HG03342 (cell line): Measurements from ENCODE around the gene CLSTN2.

Experiments
- ATAC-seq: cut with Tn5 transposase; IDR thresholded peaks from one replicate; pipeline ENCODE4 v1.9.1; 2021; ENCODE audit warnings: mild to moderate bottlenecking, moderate library complexity; ENCODE audit not compliant: unreplicated experiment

The CLSTN2 gene

DNA sequence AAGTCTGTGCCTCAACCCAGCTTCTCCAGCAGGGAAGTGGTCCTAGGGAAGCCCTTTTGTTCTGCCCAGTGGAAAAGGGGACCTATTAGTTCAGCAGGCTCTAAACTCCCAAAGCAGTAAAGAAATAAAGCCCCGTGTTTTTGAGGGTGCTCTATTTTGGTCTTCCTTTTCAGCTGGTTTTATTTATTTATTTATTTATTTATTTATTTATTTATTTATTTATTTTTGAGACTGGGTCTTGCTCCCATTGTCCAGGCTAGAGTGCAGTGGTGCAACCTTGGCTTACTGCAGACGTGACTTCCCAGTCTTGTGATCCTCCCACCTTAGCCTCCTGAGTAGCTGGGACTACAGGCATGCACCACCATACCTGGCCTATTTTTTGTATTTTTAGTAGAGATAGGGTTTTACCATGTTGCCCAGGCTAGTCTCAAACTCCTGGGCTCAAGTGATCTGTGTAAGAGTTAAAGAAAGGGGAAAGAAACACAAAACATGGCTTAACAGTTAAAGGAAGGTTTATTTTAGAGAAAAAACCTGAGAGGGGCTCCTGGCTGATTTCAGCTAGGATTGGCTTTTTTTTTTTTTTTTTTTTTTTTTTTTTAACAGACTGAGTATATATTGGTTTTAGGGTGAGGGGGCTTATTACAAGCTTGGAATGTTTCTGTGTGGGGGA lies 154.6 kb downstream of the CLSTN2 start:
- no peak for ATAC-seq

DNA sequence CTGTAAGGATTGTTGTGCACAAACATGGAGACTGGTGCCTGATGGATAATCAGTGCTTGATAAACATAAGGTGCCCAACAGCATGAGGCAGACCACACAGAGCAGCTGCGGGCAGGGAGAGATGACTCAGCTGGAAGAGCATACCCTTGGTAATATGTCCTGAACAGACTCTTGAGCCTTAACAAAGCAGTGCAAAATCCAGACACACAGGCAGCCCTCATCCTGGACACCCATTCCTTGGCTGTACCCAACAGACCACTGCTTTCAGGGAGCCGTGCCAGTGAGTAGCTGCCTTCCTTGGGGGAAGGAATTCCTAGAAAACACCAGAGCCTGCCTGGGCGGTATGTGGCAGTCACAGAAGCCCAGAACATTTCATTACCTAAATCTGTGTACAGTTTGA lies 156.2 kb downstream of the CLSTN2 start:
- ATAC-seq = no peak

DNA sequence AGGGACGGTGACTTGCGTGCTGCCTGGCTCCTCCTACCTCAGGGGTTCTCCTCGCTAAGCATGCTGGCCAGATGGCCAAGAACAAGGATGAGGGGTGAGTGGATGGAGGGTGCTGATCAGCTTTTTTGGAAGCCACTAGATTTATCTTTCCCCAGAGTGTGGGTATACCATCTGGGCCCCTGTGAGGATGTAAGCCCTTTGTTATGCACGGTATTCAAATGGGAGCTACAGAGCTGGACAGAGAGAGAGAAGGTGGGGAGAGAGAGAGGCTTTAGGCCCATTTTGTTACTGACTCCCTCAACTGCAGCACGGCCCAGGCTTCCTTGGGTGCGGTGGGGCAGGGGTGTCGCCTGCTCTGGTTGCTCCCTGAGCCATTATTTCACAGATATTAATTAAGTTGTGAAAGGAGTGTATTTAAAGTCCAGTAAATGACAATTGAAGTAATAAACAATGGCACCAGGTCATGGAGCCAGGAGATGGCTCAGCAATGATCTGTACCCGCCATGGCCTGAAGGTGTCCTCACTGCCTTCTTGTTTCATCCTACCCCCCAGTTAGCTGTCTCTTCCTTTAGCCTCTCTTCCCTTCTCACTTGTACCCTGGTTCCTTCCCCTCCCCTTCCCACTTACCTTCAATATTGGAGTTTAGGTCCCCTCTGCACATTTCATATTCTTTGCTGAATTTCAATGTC lies 158.0 kb downstream of the CLSTN2 start:
- ATAC-seq = no peak

DNA sequence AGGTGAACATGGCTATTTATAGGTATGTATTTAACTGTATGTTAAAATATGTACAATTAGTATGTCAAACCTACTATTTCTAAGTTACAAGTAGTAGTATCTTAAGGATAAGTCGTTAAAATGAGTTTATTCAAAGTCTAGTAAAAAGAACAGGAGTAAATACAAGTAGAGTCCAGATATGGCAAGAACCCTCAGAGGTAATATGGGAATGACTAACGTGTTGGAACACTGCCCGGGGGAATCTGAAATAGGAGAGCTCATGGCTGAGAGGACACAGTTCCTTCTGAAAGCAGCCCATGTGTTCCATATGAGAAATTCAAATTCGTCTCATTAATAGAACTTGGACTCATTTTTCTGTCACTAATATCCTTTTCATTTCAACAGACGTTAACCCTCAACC lies 158.8 kb downstream of the CLSTN2 start:
- no peak for ATAC-seq

DNA sequence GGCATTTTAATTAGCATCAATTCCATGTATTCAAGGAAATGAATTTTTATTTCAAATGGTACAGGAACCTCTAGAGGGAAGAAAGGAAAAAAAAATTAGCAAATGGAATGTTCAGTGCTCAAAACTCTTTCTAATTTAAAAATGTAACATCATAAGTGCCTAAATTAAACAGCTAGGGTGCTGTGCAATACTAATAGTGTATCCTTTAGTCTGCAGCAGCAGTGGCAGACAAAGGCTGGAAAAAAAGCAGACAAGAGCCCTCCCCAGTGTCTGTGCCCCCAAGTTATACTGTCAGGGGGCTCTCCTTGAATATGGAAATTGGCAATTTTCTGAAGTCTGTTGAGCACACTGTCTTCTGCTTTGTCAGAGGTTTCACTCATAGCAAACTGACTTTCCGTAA lies 159.5 kb downstream of the CLSTN2 start:
- ATAC-seq = no peak

DNA sequence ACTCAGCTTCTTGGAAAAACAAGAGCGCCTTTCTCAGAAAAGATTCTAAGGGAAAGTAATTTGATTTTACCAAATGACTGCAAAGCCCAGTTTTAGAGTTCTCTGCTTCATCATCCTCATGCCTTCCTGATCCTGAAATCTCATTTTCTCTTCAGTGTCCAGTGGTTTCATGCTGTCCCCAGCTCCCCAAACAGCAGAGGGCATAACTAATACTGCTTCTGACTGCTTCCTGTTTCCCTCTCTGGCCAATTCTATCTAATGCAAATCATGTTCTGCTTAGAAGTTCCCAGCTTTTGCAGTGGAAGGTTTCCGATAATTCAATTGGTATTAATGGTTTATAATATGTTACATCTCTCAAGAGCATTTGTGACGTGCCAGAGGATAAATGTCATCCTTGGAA lies 161.1 kb downstream of the CLSTN2 start:
- ATAC-seq = no peak

DNA sequence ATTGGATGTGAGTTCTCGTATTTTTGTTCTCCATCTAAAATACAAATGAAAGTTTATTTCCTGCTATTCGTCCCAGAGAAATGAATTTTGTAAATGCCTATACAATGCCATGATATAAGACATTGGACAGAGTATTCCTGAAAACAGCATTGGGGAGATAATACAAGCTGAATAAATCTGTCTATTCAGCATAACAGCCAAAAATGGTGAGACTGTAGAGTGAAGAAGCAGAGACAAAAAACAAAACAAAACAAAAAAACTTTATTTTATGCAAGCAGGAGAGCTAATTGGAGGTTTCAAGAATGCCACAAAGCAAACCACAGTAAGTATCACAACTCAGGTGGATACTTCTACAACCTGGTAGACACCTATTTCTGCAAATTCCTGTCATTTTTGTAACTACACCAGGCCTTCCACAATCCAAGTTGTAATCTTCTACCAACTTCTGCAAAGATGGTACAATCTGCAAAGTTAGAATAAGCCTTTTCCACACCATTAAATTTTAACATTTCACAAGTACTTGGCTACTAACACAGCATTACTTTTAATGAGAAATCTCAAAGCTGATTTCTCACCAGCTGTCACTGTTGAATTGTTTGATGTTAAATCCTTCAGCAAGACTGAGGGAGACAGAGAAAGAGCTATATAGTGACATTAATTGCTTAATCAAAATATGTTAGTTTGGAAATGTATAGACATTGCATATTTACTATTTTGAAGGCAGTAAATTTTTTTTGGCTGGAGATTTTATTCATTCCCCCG lies 163.1 kb downstream of the CLSTN2 start:
- ATAC-seq = no peak

DNA sequence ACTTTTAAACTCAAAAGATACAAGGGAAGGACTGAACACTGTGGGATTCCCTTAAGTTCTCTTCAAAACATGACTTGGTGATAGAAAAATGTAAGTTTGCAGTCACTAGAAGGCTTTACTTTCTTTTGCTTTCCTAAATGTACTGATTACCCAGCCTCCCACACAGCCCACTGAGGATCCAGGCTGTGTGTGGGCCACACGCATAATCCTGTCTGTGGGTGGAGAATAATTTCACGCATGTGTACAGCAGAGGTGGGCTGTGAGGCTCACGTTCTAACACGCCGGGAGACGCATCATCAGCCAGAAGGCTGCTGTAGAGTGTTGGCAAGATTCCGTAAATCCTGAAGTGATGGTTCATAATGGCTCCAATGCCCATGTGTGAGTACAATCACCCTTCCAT lies 165.5 kb downstream of the CLSTN2 start:
- no peak for ATAC-seq

DNA sequence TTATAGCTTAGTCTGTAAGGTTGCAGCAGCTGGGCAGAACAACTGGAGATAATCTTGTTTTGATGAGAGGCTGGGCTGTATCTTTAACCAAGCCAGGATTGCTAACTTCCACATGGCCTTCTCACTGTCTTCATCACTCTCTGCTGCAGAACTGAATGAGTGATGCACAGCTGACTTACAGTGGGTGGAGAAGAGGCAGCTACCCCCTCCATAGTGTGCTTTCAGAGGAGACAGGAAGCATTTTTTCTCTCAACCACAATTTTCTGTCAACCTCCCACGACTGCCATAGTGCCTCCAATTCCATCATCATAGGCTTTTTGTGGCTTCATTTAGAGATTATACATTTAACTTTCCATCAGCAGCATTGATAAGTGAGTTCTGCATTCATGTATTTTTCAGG lies 168.2 kb downstream of the CLSTN2 start:
- no peak for ATAC-seq

DNA sequence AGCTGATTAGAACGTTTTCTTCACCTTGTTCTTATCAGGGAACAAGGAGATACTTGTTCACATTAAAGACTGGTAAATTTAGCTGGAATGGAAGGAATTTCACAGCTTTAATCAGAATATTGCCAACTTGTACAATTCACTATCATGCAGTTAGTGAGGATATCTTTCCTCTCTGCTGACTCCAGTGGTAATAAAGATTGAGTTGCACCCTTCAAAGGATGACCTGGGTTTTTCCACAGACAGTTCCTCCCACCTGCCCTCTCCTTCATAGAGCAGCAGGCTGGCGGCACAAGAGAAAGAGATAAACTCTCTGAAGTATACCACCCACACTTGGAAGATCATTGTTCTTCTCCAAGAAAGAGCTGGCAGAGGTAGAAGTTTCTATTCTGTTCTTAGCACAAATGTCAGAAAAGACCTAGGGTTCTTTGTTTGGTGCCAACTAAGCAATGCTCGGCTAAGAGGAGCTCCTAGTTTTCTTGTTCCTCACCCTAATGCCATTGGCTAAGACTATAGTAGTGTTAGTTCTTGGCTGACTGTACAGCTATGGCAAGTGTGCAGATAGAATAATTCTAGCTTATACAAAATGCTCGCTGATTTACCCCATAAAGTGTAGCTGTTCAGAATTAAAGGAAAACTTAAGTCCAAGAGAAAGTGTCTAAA lies 169.1 kb downstream of the CLSTN2 start:
- no peak for ATAC-seq

DNA sequence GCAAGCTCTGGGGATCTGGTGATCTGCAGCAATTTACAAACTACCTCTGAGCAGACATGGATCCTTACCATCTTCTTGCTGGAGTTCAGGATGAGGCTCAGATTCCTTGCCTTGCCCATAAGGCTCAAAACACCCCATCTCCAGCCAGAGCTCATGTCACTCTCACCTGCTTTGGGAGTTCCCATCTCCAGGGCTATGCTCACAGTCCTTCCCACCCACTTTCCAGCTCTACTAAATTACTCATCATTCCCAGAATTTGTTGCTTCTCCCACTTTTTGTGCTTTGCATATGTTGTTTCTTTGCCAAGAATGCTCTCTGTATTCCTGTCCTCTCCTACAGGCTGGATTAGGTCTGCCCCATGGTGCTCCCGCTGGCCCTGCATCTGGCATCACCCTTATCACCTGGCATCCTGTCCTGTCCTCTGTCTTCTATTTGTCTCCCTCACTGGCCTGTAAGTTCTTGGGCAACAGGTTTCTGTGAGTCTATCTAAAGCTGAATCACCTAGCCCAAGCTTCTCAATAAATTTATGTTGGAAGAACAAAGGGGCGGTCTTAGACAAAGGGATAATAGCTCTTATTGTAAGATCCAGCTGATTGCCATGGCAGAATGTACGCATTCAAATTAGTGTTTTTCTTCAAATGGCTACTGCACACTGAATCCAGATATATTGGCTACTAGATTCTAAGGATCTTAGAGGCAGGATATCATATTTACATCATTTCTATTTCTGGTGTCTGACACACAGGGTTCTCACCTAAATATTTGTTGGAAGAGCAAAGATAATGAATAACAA lies 179.2 kb downstream of the CLSTN2 start:
- ATAC-seq = no peak

DNA sequence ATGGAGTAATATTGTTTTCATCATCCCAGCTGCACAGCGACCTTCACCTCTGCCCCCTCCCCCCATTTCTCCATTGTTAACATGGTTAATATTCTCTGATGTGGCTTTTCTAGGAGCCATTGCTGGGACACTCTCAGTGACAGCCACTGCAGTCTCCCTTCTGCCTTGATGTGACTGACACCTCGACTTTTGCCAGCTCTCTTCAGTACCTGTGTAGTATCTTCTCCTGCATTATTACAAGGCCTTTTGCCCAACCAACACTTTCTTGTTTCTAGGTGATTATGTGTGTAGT lies 179.8 kb downstream of the CLSTN2 start:
- ATAC-seq = no peak

DNA sequence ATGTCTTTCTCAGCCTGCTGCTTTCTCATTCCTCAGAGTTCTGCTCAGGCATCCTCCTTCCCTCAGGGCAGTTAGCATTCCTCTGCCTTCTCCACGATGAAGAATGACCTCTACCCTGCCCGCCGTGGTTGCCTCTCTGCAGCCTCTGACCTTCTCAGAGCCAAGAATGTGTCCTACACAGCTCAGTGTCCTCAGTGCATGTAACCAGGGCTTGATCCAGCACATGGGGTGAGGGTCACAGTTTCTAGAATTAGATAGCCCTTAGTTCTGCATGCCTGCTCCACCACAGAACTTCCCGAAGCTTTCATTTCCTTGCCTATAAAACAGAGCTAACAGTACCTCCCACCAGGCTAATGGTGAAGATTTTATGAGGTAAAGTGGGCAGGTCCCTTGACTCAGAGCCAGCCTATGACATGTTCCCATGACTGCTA lies 182.1 kb downstream of the CLSTN2 start:
- ATAC-seq = no peak

DNA sequence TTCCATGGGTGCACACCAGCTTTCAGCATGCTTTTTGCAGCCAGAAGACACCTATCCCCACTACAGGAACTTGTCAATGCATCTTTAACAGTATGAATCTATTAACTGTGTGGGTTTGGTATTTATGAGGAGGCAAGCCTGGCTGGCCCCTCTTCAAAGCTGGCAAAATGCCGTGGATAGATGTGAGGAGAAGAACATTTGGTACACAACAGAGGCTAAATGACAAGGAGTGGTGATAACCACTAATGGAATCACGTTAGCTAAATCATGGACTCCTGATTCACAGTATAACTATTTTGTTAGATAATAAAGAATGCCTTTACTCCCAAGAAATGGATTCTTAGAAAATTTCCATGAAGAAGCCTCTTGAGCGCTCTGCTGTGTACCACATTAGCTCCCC lies 187.2 kb downstream of the CLSTN2 start:
- ATAC-seq = no peak

DNA sequence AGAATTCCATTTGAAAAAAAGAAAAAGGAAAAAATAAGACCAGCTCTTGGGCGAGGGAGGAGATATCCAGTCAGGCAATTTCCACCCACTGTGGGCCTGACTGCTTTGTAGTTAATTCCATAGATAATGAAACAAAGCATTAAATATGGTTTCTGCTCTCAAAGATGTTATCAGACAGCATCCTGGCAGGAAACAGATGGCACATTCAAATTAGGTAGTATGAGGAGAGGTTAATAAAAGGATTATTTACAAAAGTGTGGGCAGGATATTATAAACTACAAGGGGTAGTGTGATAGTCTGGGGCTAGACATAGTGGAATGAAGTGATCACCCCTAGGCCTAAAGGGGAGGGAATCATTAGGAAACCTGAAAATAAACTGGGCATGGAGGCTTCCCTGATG lies 193.2 kb downstream of the CLSTN2 start:
- no peak for ATAC-seq

DNA sequence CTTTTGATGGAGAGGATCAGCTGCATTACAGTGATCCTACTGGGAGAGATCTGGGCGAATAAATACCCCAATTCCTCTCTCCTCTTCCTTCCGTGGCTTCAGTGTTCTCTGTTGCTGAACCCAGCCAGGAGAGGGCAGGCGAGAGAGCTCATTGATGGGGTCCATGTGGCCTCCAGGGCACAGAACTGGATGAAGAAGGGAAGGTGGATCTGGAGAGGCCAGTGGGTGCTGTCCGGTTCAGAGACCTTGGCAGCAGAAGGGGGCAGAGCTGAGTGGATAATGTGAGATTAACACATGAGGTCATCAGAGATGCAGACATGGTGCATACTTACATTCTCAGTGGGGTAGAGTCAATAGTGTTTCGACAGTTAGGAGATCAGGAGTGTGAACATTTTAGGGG lies 193.6 kb downstream of the CLSTN2 start:
- ATAC-seq = no peak

DNA sequence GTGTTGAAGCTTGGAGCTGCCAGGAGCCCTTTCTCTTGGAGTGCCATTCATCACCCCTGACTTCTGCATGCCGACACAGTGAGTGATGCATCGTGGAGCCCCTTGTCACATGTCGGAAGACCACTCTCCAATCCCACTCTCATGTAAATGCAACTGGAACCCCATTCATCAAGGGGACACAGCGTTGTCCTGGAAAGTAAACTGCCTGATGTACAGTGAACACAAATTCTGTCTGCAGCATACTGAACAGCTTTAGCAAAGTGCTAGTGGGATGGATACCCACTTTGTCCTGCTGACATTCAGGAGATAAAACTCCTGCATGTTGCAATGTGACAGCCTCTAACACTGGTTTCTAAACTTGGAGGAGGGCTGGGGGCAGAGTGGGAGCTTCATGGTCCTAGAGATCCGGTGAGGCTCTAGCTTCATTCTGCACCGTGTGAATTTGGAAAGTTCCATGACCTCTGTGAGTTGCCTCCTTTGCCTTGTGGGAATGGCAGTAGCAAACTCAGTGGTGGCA lies 194.8 kb downstream of the CLSTN2 start:
- no peak for ATAC-seq

DNA sequence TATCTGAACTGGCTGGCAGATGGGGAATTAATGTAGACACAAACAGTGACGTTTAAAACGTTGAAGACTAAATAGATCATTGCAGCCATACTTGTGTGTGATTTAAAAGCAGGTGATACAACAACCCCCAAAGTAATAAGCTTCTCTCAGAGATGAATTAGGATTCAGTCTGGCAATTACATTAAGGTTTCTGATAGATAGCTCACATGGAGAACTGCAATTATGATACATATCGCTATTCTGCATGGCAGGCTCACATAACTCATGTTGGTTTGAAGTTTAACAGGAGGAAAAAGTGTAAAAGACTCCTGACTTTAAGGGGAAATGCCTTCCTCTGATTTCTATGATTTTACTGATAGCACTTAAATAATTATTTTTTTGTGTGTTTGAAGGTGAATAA lies 196.9 kb downstream of the CLSTN2 start:
- ATAC-seq = no peak

DNA sequence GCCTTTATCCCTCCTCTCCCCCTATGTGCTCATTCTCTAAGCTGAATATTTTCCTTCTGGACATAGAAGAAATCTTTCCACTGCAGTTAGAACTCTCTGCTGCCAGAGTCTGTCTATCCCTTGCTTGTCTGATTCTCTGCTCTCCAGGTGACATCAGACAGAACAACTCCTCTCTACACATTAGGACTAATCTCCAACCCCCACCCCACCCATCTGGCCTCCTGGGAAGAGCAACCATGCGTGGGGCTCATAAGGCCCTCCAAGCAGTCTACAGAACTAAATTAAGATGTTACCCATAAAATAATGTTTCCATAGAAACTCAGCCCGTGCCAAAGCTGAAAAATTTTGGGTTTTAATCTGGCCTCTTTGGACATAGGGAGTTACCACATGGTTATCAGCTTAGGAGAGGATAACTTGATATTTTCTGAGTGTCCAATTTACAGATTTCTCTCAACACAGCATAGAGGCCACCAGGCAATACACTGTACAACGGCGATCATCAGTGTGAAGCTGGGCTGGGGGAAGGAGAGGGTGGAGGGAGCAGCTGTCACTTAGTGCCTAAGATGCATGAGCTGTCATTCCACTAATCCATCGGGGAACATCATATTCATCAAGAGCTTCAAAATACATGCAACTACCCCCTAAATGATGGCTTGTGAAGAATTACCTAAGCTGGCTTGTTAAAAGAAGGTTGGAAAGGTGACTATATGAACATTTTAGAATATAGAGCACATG lies 199.4 kb downstream of the CLSTN2 start:
- ATAC-seq = no peak

DNA sequence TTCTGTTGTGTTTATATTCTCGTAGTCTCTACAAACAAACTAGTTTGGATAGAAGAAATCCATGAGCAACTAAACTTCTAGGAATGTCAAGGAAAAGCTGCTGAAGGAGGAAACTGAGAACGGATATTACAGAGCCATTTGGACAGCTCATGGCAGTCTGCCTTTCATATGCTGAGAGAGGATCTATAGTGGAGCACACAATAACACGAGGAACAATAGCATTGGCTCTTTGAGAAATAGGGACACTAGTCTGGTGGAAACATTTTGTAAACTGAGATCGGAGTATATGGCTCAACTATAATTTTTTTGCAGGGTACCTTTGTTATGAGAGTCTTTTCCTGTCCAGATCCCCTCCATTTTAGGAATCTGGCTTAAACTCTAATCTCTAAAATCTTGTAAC lies 200.5 kb downstream of the CLSTN2 start:
- no peak for ATAC-seq
